Measurements from ENCODE around the gene CNOT1. TPM values are rescaled to one million over a fixed set of nuclear protein-coding genes. Genes with fewer than 3 reads are reported as not detected.

Gene CNOT1
- total RNA-seq, 1 donor from 2014 or later = 266 TPM

DNA sequence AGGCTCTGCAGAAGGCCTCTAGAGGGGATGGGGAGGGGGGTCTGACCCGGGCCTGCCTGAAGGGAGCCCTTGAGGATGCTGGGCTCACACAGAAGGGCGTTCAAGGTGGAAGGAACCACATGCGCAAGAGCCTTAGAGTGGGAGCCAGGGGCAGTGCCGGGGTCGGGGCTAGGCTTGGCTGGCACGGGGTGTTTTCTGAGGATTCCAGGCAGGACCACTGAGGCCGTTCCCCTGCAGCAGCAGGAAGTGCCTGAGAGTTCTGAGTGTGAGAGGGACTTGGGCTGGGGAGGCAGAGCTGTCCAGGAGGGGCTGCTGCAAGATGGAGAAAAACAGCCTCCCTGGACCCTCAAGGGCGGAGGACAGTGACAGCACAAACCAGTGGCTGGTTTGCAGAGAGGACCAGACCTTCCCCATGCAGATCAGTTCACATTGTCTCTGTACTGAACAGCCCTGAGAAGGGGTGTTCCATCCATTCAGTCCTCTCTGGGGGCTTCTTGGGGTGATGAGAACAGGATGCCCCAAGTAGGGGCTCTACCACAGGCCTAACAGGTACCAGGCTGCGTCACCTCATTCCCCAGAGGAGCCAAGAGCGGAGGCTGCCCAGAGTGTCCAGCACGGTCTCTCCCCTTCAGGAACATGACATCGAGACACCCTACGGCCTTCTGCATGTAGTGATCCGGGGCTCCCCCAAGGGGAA is 126.3 kb downstream of the CNOT1 start:
- Mint-ChIP-seq H3K27ac (no peak overlapping the region), H3K36me3 (ENCODE audit: low read depth) (no peaks in the 10 kb centered on the region), H3K27me3 (peaks cover 14% of the 10 kb centered on the region), H3K9me3 (no peaks in the 10 kb centered on the region), H3K4me1 (peaks cover 25% of the 10 kb centered on the region), H3K4me3 (no peak overlapping the region)
- intact Hi-C loops (cut with micrococcal nuclease) = no loop called here
- no peak for DNase-seq
- ChIA-PET POLR2A (no interaction called here), CTCF (no interaction called here)
- TF ChIP-seq, protein P1, sequence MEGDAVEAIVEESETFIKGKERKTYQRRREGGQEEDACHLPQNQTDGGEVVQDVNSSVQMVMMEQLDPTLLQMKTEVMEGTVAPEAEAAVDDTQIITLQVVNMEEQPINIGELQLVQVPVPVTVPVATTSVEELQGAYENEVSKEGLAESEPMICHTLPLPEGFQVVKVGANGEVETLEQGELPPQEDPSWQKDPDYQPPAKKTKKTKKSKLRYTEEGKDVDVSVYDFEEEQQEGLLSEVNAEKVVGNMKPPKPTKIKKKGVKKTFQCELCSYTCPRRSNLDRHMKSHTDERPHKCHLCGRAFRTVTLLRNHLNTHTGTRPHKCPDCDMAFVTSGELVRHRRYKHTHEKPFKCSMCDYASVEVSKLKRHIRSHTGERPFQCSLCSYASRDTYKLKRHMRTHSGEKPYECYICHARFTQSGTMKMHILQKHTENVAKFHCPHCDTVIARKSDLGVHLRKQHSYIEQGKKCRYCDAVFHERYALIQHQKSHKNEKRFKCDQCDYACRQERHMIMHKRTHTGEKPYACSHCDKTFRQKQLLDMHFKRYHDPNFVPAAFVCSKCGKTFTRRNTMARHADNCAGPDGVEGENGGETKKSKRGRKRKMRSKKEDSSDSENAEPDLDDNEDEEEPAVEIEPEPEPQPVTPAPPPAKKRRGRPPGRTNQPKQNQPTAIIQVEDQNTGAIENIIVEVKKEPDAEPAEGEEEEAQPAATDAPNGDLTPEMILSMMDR (IDR thresholded peaks at IDR 0.05) = no peak
- no peak for ATAC-seq (ENCODE audit: low read depth)

DNA sequence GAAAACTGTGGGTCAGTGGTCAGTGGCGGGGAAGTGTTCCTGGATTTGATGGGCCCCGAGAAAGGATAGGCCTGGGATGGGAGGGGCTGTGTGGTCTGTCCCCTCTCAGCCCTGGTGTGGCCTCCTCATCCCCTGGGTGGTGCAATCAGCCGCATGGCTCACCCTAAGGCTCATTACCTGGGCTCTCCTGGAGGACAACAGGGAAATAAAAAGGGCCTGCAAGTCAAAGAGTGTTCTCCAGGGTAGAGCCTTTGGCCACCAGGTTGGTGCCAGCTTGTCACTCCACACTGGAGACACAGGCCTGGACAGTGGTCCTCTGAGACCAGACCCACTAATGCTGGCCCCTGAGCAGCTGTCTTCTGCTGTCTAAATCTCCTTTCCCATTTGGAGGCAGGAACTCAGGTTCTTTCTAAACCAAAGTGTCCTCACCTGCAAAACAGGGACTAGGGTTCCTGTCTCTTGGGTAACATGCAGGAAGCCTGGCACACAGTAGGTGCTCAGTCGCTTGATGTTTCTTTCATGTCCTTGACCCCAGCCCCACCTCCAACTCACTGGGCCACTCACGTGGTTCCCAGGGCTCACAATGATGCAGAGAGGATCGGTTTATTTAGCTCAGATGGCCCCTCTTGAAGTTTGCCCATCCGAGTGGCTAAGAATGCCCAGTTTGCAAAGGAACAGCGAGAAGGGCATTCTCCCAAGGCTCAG is 127.3 kb downstream of the CNOT1 start:
- peaks cover 14% of the 10 kb centered on the region for H3K27me3 Mint-ChIP-seq
- intact Hi-C loops (cut with micrococcal nuclease) = no loop called here
- TF ChIP-seq, protein P1 (IDR thresholded peaks at IDR 0.05) = no peak
- ChIA-PET POLR2A (no interaction called here), CTCF (no interaction called here)
- H3K4me3 Mint-ChIP-seq = no peak overlapping the region
- no peaks in the 10 kb centered on the region for H3K36me3 Mint-ChIP-seq (ENCODE audit: low read depth)
- no peak overlapping the region for H3K27ac Mint-ChIP-seq
- H3K9me3 Mint-ChIP-seq = no peaks in the 10 kb centered on the region
- H3K4me1 Mint-ChIP-seq = peaks cover 25% of the 10 kb centered on the region
- DNase-seq (no peak), ATAC-seq (ENCODE audit: low read depth) (no peak)

DNA sequence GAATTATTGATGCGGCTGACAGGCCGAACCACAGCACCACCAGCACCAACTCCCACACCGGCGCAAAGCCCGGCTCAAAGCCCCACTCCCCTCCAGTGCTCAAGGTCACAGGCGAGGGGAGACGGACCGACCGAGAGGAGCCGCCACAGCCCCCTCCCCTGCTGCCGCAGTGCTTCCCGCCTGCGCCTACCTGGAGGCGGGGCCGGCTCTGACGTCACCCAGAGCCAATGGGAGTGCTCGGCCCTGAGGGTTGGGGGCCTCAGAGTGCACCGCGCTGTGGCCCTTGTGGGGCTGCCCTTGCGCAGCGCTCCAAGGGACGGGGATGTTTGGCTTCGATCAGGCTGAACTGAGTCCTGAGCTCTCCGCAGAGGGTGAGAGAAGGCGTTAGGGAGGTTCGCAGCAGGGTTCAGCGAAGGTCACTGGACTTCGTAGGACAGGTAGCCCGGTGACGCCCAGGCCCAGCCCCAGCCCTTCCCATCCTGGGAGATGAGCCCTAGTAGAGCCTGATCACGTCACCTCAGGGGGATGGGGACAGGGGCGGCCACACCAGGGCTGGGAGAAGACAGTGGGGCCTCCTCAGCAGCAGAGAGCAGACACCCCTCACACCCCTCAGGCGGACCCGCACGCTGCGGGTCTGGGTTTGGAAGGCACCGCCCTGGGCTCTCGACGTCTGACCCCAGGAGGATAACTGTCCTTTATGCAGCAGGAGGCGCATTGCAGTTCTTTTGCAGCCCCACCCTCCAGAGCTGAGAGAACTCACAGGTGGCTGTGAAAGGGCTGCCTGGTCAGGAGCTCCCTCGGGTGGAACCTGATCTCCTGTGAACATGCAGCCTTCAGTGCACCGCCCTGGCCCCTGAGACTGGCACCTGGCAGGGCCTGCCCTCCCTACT is 128.1 kb downstream of the CNOT1 start:
- Mint-ChIP-seq H3K9me3 (no peaks in the 10 kb centered on the region), H3K4me1 (peaks cover 25% of the 10 kb centered on the region), H3K27ac (no peak overlapping the region), H3K27me3 (peaks cover 14% of the 10 kb centered on the region), H3K36me3 (ENCODE audit: low read depth) (no peaks in the 10 kb centered on the region), H3K4me3 (peak overlapping the region; percentile 81)
- ChIA-PET CTCF (interaction anchor here (1.0 to 1.8 kb wide), 3 partner anchors 11 to 255 kb away, joined by 3 to 5 read pairs (median 3); no protein-coding TSS in a partner anchor), POLR2A (no interaction called here)
- ATAC-seq (ENCODE audit: low read depth) = peak; percentile 43
- TF ChIP-seq, protein P1 (IDR thresholded peaks at IDR 0.05) = no peak
- intact Hi-C loops (cut with micrococcal nuclease) = no loop called here
- DNase-seq = peak; percentile 41

DNA sequence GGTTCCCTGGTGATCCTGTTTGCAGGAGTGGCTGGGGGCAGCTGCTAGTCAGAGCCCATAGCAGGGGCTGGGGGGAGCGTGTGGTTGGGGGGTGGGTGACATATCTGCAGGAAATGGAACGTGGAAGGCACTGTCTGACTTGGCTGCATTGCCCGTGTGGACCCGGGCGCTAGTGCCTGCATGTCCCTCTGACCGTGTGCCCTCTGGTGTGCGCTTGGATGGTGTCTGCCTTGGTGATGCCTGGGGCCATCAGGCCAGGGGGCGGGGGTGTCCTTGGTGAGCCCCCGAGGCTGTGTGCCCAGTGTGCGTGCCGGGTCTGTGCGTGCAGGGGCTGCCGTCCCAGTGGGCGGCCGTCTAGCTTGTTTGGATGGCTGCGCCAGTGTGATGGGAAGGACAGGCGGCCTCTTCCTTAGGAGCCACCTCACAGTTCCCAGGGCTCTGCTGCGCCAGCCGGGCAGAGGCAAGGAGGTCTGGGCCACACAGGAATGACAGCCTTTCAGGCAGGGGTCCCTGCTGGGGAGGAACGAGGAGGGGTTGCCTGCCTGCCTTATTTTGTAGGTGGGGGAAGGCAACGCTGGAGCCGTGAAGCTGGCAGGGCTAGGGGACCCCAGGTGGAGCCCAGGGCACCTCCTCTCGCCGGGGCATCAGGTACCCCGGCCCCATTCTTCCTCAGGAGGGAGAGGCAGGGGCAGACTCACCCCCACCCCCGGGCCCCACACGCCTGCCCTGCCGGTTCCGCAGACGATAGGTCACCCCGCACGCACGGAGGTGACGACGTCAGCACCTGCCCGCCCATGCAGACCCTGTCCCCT is 129.0 kb downstream of the CNOT1 start:
- ATAC-seq (ENCODE audit: low read depth) = peak; percentile 9
- ChIA-PET CTCF (interaction anchor here (1.0 to 1.8 kb wide), 3 partner anchors 12 to 256 kb away, joined by 3 to 5 read pairs (median 3); no protein-coding TSS in a partner anchor), POLR2A (no interaction called here)
- Mint-ChIP-seq H3K27me3 (peaks cover 14% of the 10 kb centered on the region), H3K27ac (no peak overlapping the region), H3K4me3 (peak overlapping the region; percentile 81), H3K36me3 (ENCODE audit: low read depth) (no peaks in the 10 kb centered on the region), H3K4me1 (peaks cover 25% of the 10 kb centered on the region), H3K9me3 (no peaks in the 10 kb centered on the region)
- DNase-seq = peak; percentile 31
- intact Hi-C loops (cut with micrococcal nuclease) = no loop called here
- TF ChIP-seq, protein P1 (IDR thresholded peaks at IDR 0.05) = no peak
